CD4-positive, alpha-beta T cell (primary cell): ENCODE results near the gene STYK1. TPM values are rescaled to one million over a fixed set of nuclear protein-coding genes. Genes with fewer than 3 reads are reported as not detected.
"Not testable (repeated sequence)": the region's sequence is repeated elsewhere in the genome, so short reads cannot be mapped to it uniquely, and the experiment has no call there.

ENCODE experiments used
- ATAC-seq: fragments of 200-7000 bp; cut with Tn5 transposase; one replicate; pipeline ENCODE4 v1.10.0; 2022; ENCODE audit warnings: mild to moderate bottlenecking; ENCODE audit not compliant: poor library complexity
- CTCF ChIA-PET: fragments of 350-600 bp; sonication (Branson Sonifier 250); formaldehyde crosslinking; loops from one replicate; lab custom pipeline; 2021; ENCODE audit warnings: antibody characterized with exemption, inconsistent platforms; lab: Charles Lee
- POLR2A ChIA-PET: fragments of 350-600 bp; sonication (Branson Sonifier 250); formaldehyde crosslinking; loops from one replicate; lab custom pipeline; 2021; ENCODE audit warnings: antibody characterized with exemption, inconsistent platforms; lab: Charles Lee
- DNase-seq, 14 experiments: peaks; one replicate each; pipeline ENCODE4 v3.0.0-alpha.2; 2013 to 2020; ENCODE audit warnings: mixed read lengths in 2 of 14
- H3K27ac ChIP-seq, 2 donors: one replicate each; pipeline versions ENCODE4 v1.5.1 to v1.7.0; 2013; ENCODE audit warnings: low read length in 2 of 2, low read depth in 1 of 2, mild to moderate bottlenecking in 1 of 2
- H3K27me3 ChIP-seq, 2 experiments: 1 replicate in 1 of 2; 2 replicates in 1 of 2; pipeline versions ENCODE4 v1.6.1 to v1.7.0; 2013; ENCODE audit warnings: low read length in 2 of 2, control low read depth in 1 of 2, mild to moderate bottlenecking in 1 of 2, moderate library complexity in 1 of 2; ENCODE audit not compliant: insufficient read depth in 2 of 2, control insufficient read depth in 1 of 2
- H3K36me3 ChIP-seq: one replicate; pipeline ENCODE4 v1.6.1; 2013; ENCODE audit warnings: low read length, control low read depth; ENCODE audit not compliant: insufficient read depth
- H3K4me1 ChIP-seq: one replicate; pipeline ENCODE4 v1.6.1; 2013; ENCODE audit warnings: low read length, control low read depth; ENCODE audit not compliant: insufficient read depth
- H3K4me3 ChIP-seq: one replicate; pipeline ENCODE4 v1.5.1; 2013; ENCODE audit warnings: mild to moderate bottlenecking, low read length, moderate library complexity
- H3K9me3 ChIP-seq, 2 experiments: 1 replicate in 1 of 2; 2 replicates in 1 of 2; pipeline versions ENCODE4 v1.6.1 to v1.7.0; 2013; ENCODE audit warnings: low read length in 2 of 2, mild to moderate bottlenecking in 2 of 2, control low read depth in 1 of 2, moderate library complexity in 1 of 2; ENCODE audit not compliant: control insufficient read depth in 1 of 2, insufficient read depth in 1 of 2
- H3K27ac Mint-ChIP-seq: one replicate; pipeline ENCODE4 v1.8.0; 2020; ENCODE audit warnings: mixed read lengths
- H3K27me3 Mint-ChIP-seq: one replicate; pipeline ENCODE4 v1.8.0; 2021; ENCODE audit warnings: mixed read lengths
- H3K36me3 Mint-ChIP-seq: one replicate; pipeline ENCODE4 v1.8.0; 2021; ENCODE audit warnings: low read depth, mixed read lengths
- H3K4me1 Mint-ChIP-seq: one replicate; pipeline ENCODE4 v1.8.0; 2021; ENCODE audit warnings: low read depth, mixed read lengths
- H3K4me3 Mint-ChIP-seq: one replicate; pipeline ENCODE4 v1.8.0; 2020; ENCODE audit warnings: mild to moderate bottlenecking, mixed read lengths
- H3K9me3 Mint-ChIP-seq: one replicate; pipeline ENCODE4 v1.8.0; 2020; ENCODE audit warnings: mixed read lengths
- CTCF ChIP-seq: fragments of 200-600 bp; IDR thresholded peaks from one replicate; pipeline ENCODE4 v1.8.0; 2022; ENCODE audit warnings: antibody characterized with exemption, mild to moderate bottlenecking
- intact Hi-C, 2 experiments: fragments of 100-400 bp; cut with DNase I in 1 of 2; cut with micrococcal nuclease in 1 of 2; formaldehyde crosslinking; loops; one replicate each; pipeline versions ENCODE4 v1.15.1 to v1.9.0; 2023 to 2025; cut with DNase I, micrococcal nuclease
- total RNA-seq, 174 experiments: library from RNA in 2 of 174; stranded (reverse) in 2 of 174; gene quantifications; one replicate each; pipeline ENCODE4 v1.2.3 and lab custom pipeline; 2021 to 2026

The STYK1 gene
- total RNA-seq, 2 experiments from 2014 or later, result not detected

GRCh38 chr12:10612984-10613348 lies 60.9 kb downstream of the STYK1 start:
- H3K9me3 ChIP-seq, result no peaks in the 10 kb centered on the region
- intact Hi-C loops, result loop anchor here (1.0 to 10.0 kb wide), 8 partner anchors 59 to 1742 kb away; partner anchors contain the start of genes BORCS5 (in 1 of the 2), GABARAPL1 (in 1 of the 2), MANSC1 (in 1 of the 2) and STYK1 (in 1 of the 2)
- peak overlapping the region; percentile 93 to 95 for H3K27ac ChIP-seq
- DNase-seq (peak in 3 of 14 experiments; percentile 4 to 21 (median 17)), ATAC-seq (peak; percentile 3)
- peaks cover 52% of the 10 kb centered on the region for H3K36me3 Mint-ChIP-seq
- peaks cover 31% of the 10 kb centered on the region for H3K4me1 Mint-ChIP-seq
- TF ChIP-seq CTCF, result no peak
- peaks cover 23% of the 10 kb centered on the region for H3K36me3 ChIP-seq
- H3K4me3 ChIP-seq, result peak overlapping the region; percentile 94
- ChIA-PET POLR2A (interaction anchor here (1.0 to 2.9 kb wide), 5 partner anchors 247 to 933 kb away, joined by 3 to 26 read pairs (median 21); partner anchors contain the start of genes CLEC2B, GABARAPL1 and SMIM10L1), CTCF (no interaction called here)
- H3K4me3 Mint-ChIP-seq, result peak overlapping the region; percentile 99
- H3K27ac Mint-ChIP-seq, result peak overlapping the region; percentile 99
- peaks cover 11% of the 10 kb centered on the region for H3K4me1 ChIP-seq
- no peaks in the 10 kb centered on the region for H3K27me3 ChIP-seq
- peaks cover 13% of the 10 kb centered on the region for H3K27me3 Mint-ChIP-seq
- no peaks in the 10 kb centered on the region for H3K9me3 Mint-ChIP-seq

DNA sequence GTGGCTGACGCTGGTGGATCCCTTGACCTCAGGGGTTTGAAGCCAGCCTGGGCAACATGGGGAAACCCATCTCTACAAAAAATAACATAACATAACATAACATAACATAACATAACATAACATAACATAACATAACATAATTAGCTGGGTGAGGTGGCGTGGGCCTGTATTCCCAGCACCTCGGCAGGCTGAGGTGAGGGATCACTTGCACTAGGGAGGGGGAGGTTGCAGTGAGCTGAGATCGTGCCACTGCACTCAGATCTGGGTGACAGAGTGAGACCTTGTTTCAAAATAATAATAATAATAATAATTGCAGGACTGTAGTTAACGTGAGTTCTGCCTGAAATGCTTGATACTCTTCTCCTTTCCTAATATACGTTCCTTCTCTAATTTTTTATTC lies 61.7 kb downstream of the STYK1 start:
- peak overlapping the region; percentile 99 for H3K4me3 Mint-ChIP-seq
- peaks cover 60% of the 10 kb centered on the region for H3K36me3 Mint-ChIP-seq
- ChIA-PET CTCF (no interaction called here), POLR2A (interaction anchor here (1.1 kb wide), 1 partner anchor 399 kb away, joined by 4 read pairs; the partner anchor contains the start of gene GABARAPL1)
- peaks cover 9% of the 10 kb centered on the region for H3K27me3 Mint-ChIP-seq
- ATAC-seq (no peak), DNase-seq (no peak)
- Histone ChIP-seq H3K27ac (no peak overlapping the region), H3K27me3 (no peaks in the 10 kb centered on the region), H3K4me1 (peaks cover 11% of the 10 kb centered on the region), H3K36me3 (peaks cover 31% of the 10 kb centered on the region), H3K4me3 (no peak overlapping the region), H3K9me3 (no peaks in the 10 kb centered on the region)
- intact Hi-C loops, result loop anchor here (2.0 to 10.0 kb wide), 7 partner anchors 60 to 1743 kb away; partner anchors contain the start of genes BORCS5 (in 1 of the 2), GABARAPL1 (in 1 of the 2), MANSC1 (in 1 of the 2) and STYK1 (in 1 of the 2)
- TF ChIP-seq CTCF, result no peak
- peak overlapping the region; percentile 99 for H3K27ac Mint-ChIP-seq
- peaks cover 34% of the 10 kb centered on the region for H3K4me1 Mint-ChIP-seq
- H3K9me3 Mint-ChIP-seq, result no peaks in the 10 kb centered on the region

DNA sequence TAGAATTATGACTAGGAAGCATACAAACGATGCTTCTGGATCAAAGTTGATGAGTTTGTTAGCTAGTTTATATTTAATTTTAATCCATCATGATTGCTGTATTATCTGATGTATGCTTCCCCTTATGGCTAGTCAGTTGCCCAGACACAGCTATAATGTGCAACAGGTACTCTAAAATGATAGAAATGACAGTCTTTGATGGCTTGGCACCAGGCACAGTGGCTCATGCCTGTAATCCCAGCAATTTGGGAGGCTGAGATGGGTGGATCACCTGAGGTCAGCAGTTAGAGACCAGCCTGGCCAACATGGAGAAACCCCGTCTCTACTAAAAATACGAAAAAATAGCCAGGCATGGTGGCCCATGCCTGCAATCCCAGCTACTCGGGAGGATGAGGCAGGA lies 62.6 kb downstream of the STYK1 start:
- intact Hi-C loops, result loop anchor here (5.0 to 10.0 kb wide), 5 partner anchors 61 to 1744 kb away; partner anchors contain the start of genes BORCS5 (in 1 of the 2), MANSC1 (in 1 of the 2) and STYK1 (in 1 of the 2)
- Mint-ChIP-seq H3K4me3 (peak overlapping the region; percentile 9), H3K27ac (peak overlapping the region; percentile 99), H3K4me1 (peaks cover 34% of the 10 kb centered on the region), H3K36me3 (peaks cover 65% of the 10 kb centered on the region)
- H3K9me3 Mint-ChIP-seq, CTCF ChIA-PET, H3K27ac ChIP-seq, H3K27me3 ChIP-seq, H3K27me3 Mint-ChIP-seq, DNase-seq, H3K9me3 ChIP-seq, H3K4me3 ChIP-seq, ATAC-seq: not testable (repeated sequence)
- peaks cover 11% of the 10 kb centered on the region for H3K4me1 ChIP-seq
- peaks cover 35% of the 10 kb centered on the region for H3K36me3 ChIP-seq
- POLR2A ChIA-PET, result interaction anchor here (1.1 kb wide), 1 partner anchor 398 kb away, joined by 4 read pairs; the partner anchor contains the start of gene GABARAPL1
